ENCODE results near the gene UBE2E1.

DNA sequence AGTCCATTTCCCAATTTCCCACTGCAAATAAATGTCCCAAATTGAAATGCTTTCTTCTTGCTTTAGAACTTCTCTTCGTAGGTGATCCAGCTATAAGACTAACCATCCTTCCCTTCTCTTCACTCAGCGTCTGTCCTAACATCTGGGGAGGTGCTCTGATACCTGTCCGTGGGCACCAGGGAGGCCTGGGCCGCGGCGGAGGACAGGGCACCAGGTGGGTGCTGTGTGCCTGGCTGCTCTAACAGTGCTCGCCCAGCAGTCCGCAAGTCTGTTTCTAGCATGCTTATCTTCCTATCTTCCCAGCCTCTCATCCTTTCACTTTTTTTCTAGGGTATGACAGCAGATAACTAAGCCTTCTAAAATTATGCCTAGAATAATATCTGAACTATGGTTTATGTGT is 73.7 kb downstream of the UBE2E1 start:
- TF ChIP-seq, protein P1, sequence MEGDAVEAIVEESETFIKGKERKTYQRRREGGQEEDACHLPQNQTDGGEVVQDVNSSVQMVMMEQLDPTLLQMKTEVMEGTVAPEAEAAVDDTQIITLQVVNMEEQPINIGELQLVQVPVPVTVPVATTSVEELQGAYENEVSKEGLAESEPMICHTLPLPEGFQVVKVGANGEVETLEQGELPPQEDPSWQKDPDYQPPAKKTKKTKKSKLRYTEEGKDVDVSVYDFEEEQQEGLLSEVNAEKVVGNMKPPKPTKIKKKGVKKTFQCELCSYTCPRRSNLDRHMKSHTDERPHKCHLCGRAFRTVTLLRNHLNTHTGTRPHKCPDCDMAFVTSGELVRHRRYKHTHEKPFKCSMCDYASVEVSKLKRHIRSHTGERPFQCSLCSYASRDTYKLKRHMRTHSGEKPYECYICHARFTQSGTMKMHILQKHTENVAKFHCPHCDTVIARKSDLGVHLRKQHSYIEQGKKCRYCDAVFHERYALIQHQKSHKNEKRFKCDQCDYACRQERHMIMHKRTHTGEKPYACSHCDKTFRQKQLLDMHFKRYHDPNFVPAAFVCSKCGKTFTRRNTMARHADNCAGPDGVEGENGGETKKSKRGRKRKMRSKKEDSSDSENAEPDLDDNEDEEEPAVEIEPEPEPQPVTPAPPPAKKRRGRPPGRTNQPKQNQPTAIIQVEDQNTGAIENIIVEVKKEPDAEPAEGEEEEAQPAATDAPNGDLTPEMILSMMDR (conservative IDR thresholded peaks at IDR 0.05; ENCODE audit: low read length), result no peak
- no peak for TF ChIP-seq EZH2phosphoT487 (IDR thresholded peaks at IDR 0.05; ENCODE audit: borderline replicate concordance)
